Measurements from ENCODE around the gene CWC27.

The CWC27 gene

DNA sequence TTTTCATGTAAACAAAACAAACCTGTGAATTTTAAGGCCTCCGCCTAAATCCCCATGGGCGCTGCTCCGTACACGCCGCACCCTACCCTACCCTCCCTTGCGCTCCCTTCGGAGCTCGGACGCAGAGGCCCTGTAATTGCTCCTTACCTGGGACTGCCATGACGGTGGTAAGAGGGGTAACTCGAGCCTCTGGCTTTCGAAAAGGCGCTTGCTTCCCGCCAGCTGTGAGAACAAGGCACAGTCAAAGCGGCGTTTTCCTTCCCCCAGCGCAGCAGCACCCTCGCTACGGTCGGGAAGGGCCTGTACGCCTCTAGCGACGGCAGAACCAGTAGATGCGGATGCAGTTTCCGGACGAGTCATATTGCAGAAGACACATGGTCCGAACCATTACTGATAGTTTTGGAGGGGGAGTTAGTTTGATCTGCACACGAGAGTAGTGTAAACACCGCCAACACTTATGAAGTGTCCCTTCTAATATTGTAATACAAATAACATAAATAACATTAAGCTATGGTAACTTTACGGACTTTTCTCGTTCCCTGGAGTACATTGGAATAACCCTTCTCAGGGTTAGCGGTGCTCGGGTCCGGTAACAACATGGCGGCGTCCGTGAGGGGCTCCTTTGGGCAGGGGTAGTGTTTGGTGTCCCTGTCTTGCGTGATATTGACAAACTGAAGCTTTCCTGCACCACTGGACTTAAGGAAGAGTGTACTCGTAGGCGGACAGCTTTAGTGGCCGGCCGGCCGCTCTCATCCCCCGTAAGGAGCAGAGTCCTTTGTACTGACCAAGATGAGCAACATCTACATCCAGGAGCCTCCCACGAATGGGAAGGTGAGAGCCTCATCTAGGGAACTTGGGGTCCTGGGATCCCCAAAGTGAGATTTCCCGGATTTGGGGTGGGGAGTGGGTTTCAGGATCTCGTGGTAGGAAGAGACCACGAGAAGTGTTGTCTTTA lies at the start of gene CWC27, which contains the start of gene SREK1IP1 (continued):
- TF ChIP-seq, protein P1, sequence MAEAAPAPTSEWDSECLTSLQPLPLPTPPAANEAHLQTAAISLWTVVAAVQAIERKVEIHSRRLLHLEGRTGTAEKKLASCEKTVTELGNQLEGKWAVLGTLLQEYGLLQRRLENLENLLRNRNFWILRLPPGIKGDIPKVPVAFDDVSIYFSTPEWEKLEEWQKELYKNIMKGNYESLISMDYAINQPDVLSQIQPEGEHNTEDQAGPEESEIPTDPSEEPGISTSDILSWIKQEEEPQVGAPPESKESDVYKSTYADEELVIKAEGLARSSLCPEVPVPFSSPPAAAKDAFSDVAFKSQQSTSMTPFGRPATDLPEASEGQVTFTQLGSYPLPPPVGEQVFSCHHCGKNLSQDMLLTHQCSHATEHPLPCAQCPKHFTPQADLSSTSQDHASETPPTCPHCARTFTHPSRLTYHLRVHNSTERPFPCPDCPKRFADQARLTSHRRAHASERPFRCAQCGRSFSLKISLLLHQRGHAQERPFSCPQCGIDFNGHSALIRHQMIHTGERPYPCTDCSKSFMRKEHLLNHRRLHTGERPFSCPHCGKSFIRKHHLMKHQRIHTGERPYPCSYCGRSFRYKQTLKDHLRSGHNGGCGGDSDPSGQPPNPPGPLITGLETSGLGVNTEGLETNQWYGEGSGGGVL (tag by site-specific recombination; IDR thresholded peaks at IDR 0.05), result no peak
- TF ChIP-seq ZFP37 (tag by site-specific recombination; IDR thresholded peaks at IDR 0.05) (peak; percentile 91), BCL11A (tag by site-specific recombination; IDR thresholded peaks at IDR 0.05; ENCODE audit: low read depth) (no peak), SCRT1 (tag by site-specific recombination; IDR thresholded peaks at IDR 0.05; ENCODE audit: borderline replicate concordance) (no peak), ZNF530 (tag by site-specific recombination; IDR thresholded peaks at IDR 0.05; ENCODE audit: low read depth) (no peak), ZEB2 (tag by site-specific recombination; IDR thresholded peaks at IDR 0.05) (peak; percentile 55), ZNF48 (tag by site-specific recombination; IDR thresholded peaks at IDR 0.05) (no peak), ZNF670 (tag by site-specific recombination; IDR thresholded peaks at IDR 0.05; ENCODE audit: low read depth) (no peak), ZNF585B (tag by site-specific recombination; IDR thresholded peaks at IDR 0.05) (no peak), ZNF629 (tag by site-specific recombination; IDR thresholded peaks at IDR 0.05) (peak; percentile 70; the same call in 1 of the 2 replicates), SP3 (tag by site-specific recombination; IDR thresholded peaks at IDR 0.05) (peak; percentile 71), ZNF792 (tag by site-specific recombination; IDR thresholded peaks at IDR 0.05) (no peak), ZNF777 (tag by site-specific recombination; IDR thresholded peaks at IDR 0.05; ENCODE audit: borderline replicate concordance) (no peak; the same call in 1 of the 2 replicates), ZNF354C (tag by site-specific recombination; IDR thresholded peaks at IDR 0.05; ENCODE audit: borderline replicate concordance, low read depth) (no peak), ZNF292 (tag by site-specific recombination; IDR thresholded peaks at IDR 0.05; ENCODE audit: borderline replicate concordance, low read depth) (no peak), HOXA7 (CRISPR knock-in tag; IDR thresholded peaks at IDR 0.05; ENCODE audit: borderline replicate concordance) (no peak), ZNF426 (tag by site-specific recombination; IDR thresholded peaks at IDR 0.05) (no peak), ZNF510 (tag by site-specific recombination; IDR thresholded peaks at IDR 0.05; ENCODE audit: insufficient replicate concordance) (no peak), ZNF626 (tag by site-specific recombination; IDR thresholded peaks at IDR 0.05) (no peak), ZNF223 (tag by site-specific recombination; IDR thresholded peaks at IDR 0.05) (peak; percentile 9; the same call in 1 of the 2 replicates), ZNF658 (tag by site-specific recombination; IDR thresholded peaks at IDR 0.05) (no peak), ZXDB (tag by site-specific recombination; IDR thresholded peaks at IDR 0.05) (peak; percentile 97), ZNF677 (tag by site-specific recombination; IDR thresholded peaks at IDR 0.05) (no peak)
- TF ChIP-seq, protein P2, sequence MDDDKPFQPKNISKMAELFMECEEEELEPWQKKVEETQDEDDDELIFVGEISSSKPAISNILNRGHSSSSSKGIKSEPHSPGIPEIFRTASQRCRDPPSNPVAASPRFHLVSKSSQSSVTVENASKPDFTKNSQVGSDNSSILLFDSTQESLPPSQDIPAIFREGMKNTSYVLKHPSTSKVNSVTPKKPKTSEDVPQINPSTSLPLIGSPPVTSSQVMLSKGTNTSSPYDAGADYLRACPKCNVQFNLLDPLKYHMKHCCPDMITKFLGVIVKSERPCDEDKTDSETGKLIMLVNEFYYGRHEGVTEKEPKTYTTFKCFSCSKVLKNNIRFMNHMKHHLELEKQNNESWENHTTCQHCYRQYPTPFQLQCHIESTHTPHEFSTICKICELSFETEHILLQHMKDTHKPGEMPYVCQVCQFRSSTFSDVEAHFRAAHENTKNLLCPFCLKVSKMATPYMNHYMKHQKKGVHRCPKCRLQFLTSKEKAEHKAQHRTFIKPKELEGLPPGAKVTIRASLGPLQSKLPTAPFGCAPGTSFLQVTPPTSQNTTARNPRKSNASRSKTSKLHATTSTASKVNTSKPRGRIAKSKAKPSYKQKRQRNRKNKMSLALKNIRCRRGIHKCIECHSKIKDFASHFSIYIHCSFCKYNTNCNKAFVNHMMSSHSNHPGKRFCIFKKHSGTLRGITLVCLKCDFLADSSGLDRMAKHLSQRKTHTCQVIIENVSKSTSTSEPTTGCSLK (tag by site-specific recombination; IDR thresholded peaks at IDR 0.05), result no peak
- TF ChIP-seq, protein P3, sequence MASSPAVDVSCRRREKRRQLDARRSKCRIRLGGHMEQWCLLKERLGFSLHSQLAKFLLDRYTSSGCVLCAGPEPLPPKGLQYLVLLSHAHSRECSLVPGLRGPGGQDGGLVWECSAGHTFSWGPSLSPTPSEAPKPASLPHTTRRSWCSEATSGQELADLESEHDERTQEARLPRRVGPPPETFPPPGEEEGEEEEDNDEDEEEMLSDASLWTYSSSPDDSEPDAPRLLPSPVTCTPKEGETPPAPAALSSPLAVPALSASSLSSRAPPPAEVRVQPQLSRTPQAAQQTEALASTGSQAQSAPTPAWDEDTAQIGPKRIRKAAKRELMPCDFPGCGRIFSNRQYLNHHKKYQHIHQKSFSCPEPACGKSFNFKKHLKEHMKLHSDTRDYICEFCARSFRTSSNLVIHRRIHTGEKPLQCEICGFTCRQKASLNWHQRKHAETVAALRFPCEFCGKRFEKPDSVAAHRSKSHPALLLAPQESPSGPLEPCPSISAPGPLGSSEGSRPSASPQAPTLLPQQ (tag by site-specific recombination; IDR thresholded peaks at IDR 0.05), result peak; percentile 89
- TF ChIP-seq, protein P4, sequence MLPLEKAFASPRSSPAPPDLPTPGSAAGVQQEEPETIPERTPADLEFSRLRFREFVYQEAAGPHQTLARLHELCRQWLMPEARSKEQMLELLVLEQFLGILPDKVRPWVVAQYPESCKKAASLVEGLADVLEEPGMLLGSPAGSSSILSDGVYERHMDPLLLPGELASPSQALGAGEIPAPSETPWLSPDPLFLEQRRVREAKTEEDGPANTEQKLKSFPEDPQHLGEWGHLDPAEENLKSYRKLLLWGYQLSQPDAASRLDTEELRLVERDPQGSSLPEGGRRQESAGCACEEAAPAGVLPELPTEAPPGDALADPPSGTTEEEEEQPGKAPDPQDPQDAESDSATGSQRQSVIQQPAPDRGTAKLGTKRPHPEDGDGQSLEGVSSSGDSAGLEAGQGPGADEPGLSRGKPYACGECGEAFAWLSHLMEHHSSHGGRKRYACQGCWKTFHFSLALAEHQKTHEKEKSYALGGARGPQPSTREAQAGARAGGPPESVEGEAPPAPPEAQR (tag by site-specific recombination; IDR thresholded peaks at IDR 0.05), result peak; percentile 81; the same call in 1 of the 2 replicates
- TF ChIP-seq, protein P5, sequence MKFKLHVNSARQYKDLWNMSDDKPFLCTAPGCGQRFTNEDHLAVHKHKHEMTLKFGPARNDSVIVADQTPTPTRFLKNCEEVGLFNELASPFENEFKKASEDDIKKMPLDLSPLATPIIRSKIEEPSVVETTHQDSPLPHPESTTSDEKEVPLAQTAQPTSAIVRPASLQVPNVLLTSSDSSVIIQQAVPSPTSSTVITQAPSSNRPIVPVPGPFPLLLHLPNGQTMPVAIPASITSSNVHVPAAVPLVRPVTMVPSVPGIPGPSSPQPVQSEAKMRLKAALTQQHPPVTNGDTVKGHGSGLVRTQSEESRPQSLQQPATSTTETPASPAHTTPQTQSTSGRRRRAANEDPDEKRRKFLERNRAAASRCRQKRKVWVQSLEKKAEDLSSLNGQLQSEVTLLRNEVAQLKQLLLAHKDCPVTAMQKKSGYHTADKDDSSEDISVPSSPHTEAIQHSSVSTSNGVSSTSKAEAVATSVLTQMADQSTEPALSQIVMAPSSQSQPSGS (tag by site-specific recombination; IDR thresholded peaks at IDR 0.05; ENCODE audit: low read depth), result no peak
- TF ChIP-seq, protein P6, sequence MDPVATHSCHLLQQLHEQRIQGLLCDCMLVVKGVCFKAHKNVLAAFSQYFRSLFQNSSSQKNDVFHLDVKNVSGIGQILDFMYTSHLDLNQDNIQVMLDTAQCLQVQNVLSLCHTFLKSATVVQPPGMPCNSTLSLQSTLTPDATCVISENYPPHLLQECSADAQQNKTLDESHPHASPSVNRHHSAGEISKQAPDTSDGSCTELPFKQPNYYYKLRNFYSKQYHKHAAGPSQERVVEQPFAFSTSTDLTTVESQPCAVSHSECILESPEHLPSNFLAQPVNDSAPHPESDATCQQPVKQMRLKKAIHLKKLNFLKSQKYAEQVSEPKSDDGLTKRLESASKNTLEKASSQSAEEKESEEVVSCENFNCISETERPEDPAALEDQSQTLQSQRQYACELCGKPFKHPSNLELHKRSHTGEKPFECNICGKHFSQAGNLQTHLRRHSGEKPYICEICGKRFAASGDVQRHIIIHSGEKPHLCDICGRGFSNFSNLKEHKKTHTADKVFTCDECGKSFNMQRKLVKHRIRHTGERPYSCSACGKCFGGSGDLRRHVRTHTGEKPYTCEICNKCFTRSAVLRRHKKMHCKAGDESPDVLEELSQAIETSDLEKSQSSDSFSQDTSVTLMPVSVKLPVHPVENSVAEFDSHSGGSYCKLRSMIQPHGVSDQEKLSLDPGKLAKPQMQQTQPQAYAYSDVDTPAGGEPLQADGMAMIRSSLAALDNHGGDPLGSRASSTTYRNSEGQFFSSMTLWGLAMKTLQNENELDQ (tag by site-specific recombination; IDR thresholded peaks at IDR 0.05; ENCODE audit: low read depth), result no peak
